ENCODE measurements around the gene CXXC5.
A peak's percentile ranks its signal among the peaks of the same experiment; 100 is the strongest.

The CXXC5 gene

DNA sequence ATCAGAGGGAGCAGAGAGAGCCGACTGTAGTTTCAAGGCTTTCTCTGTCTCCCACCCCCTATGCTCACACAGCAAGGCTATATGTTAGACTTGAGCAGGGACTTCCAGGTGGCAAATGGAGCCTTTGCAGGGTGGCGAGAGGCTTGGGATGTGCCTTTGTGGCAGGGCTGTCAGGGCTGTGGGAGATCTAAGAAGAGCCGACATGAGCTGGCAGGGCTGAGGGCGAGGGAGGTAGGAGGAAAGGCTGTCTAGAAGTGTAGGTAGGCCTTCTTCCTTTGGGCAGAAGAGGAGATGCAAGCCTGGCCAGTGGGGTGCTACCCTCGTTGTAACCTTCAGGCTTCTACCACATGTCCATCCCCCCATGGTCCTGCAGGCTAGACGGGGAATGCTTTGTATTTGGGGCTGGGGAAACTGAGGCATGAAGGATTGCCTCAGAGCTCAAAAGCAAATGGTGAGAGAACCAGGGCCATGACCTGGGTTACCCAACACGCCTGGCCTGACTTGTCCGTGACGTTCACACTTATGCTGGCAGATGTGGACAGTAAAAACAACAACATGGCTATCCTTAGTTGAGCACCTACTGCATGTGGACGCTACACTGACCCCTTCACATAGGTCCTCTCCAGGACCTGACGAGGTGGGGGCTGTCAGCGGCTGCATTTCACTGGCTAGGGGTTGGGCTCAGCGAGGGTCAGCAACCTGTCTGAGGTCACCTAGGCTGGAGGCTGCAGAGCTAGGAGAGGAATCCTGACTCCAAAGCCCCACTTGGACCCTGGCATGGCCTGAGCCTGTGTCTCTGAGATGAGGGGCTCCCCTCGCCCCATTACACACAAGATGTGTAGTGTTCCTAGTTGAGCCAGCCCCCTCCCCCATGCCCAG, 15.3 kb downstream of the CXXC5 start:
- Histone ChIP-seq H3K4me1 (peaks cover 99% of the 10 kb centered on the region), H3K4me3 (no peak overlapping the region), H3K9ac (peak overlapping the region; percentile 94; the same call in 1 of the 2 replicates)

GRCh38 chr5:139664086-139664693, 16.0 kb downstream of the CXXC5 start:
- no peak overlapping the region for H3K4me3 ChIP-seq
- peak overlapping the region; percentile 99; the same call in 1 of the 2 replicates for H3K27ac ChIP-seq
- TF ChIP-seq Cebpa-rat (IDR thresholded peaks at IDR 0.05), result no peak
- H3K4me2 ChIP-seq, result peak overlapping the region; percentile 93
- H3K9ac ChIP-seq, result peak overlapping the region; percentile 94; the same call in 1 of the 2 replicates
- H3K36me3 ChIP-seq, result peaks cover 6% of the 10 kb centered on the region; the same call in 1 of the 2 replicates
- no peaks in the 10 kb centered on the region for H3K9me3 ChIP-seq
- H3K4me1 ChIP-seq, result peaks cover 99% of the 10 kb centered on the region
- peaks cover 84% of the 10 kb centered on the region for H4K20me1 ChIP-seq
- H3K27me3 ChIP-seq, result no peaks in the 10 kb centered on the region

More for the DNA sequence above, 15.3 kb downstream of the CXXC5 start:
- peaks cover 6% of the 10 kb centered on the region; the same call in 1 of the 2 replicates for H3K36me3 ChIP-seq
- H3K4me2 ChIP-seq, result peak overlapping the region; percentile 93
- H3K27me3 ChIP-seq, result no peaks in the 10 kb centered on the region
- H4K20me1 ChIP-seq, result peaks cover 91% of the 10 kb centered on the region
- TF ChIP-seq Cebpa-rat (IDR thresholded peaks at IDR 0.05), result no peak
- H3K9me3 ChIP-seq, result no peaks in the 10 kb centered on the region
- H3K27ac ChIP-seq, result peak overlapping the region; percentile 99; the same call in 1 of the 2 replicates

GRCh38 chr5:139664727-139665351, 16.7 kb downstream of the CXXC5 start:
- peaks cover 77% of the 10 kb centered on the region for H4K20me1 ChIP-seq
- peaks cover 99% of the 10 kb centered on the region for H3K4me1 ChIP-seq
- H3K9ac ChIP-seq, result peak overlapping the region; percentile 94
- H3K27me3 ChIP-seq, result no peaks in the 10 kb centered on the region
- no peaks in the 10 kb centered on the region for H3K9me3 ChIP-seq
- H3K36me3 ChIP-seq, result peaks cover 6% of the 10 kb centered on the region; the same call in 1 of the 2 replicates
- TF ChIP-seq Cebpa-rat (IDR thresholded peaks at IDR 0.05), result no peak
- peak overlapping the region; percentile 30; the same call in 1 of the 2 replicates for H3K4me3 ChIP-seq
- peak overlapping the region; percentile 99 for H3K27ac ChIP-seq
- H3K4me2 ChIP-seq, result peak overlapping the region; percentile 93

DNA sequence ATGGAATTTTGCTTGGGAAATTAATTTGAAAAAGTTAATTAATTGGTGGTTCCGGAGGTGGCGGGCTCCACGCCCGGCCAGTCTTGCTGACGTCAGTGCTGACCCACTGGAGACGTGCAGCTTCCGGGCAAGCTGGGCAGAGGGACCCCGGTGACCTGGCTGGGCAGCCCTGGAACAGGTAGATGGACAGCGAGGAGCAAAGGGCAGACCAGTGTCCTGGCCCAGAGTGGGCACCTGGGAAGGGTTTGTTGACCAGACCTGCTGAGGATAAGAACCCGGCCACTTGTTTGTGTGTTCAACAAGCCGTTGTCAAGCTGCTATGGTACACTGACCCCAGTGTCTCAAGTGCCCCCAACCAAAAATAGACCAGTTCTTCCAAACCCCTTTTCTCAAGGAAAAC, 17.5 kb downstream of the CXXC5 start:
- H4K20me1 ChIP-seq, result peaks cover 71% of the 10 kb centered on the region
- peak overlapping the region; percentile 93 for H3K4me2 ChIP-seq

GRCh38 chr5:139666551-139666950, 18.4 kb downstream of the CXXC5 start:
- H3K36me3 ChIP-seq, result peaks cover 6% of the 10 kb centered on the region; the same call in 1 of the 2 replicates
- TF ChIP-seq Cebpa-rat (IDR thresholded peaks at IDR 0.05), result no peak
- H3K4me2 ChIP-seq, result peak overlapping the region; percentile 93
- H3K9ac ChIP-seq, result peak overlapping the region; percentile 94; the same call in 1 of the 2 replicates
- H3K27ac ChIP-seq, result peak overlapping the region; percentile 99
- H3K4me3 ChIP-seq, result no peak overlapping the region
- peaks cover 65% of the 10 kb centered on the region for H4K20me1 ChIP-seq
- peaks cover 100% of the 10 kb centered on the region for H3K4me1 ChIP-seq
- no peaks in the 10 kb centered on the region for H3K27me3 ChIP-seq
- no peaks in the 10 kb centered on the region for H3K9me3 ChIP-seq

More for the DNA sequence above, 17.5 kb downstream of the CXXC5 start:
- Histone ChIP-seq H3K27ac (peak overlapping the region; percentile 99), H3K9me3 (no peaks in the 10 kb centered on the region), H3K27me3 (no peaks in the 10 kb centered on the region), H3K4me3 (peak overlapping the region; percentile 30; the same call in 1 of the 2 replicates), H3K36me3 (peaks cover 6% of the 10 kb centered on the region; the same call in 1 of the 2 replicates), H3K9ac (peak overlapping the region; percentile 94), H3K4me1 (peaks cover 99% of the 10 kb centered on the region)
- no peak for TF ChIP-seq Cebpa-rat (IDR thresholded peaks at IDR 0.05)

GRCh38 chr5:139667001-139667729, 19.0 kb downstream of the CXXC5 start:
- peak overlapping the region; percentile 93 for H3K4me2 ChIP-seq

DNA sequence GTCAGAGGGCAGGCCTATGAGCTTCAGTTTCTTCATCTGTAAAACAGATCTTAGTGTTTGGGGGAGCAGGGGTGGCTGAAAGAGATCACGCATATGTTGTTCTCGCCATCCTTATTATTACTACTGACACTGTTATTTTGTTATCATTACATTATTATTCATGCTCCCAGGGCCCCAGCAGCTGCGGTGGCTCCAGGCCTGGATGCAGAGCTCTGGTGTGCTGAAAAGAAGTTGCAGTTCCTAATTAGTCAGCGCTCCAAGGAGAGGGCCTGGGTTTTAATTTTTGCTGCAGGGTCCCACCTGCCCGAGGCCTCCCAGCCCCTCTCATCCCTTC, 19.5 kb downstream of the CXXC5 start:
- Histone ChIP-seq H3K36me3 (peaks cover under 1% of the 10 kb centered on the region; the same call in 1 of the 2 replicates), H3K9ac (peak overlapping the region; percentile 94), H4K20me1 (peaks cover 64% of the 10 kb centered on the region), H3K4me2 (peak overlapping the region; percentile 93), H3K9me3 (no peaks in the 10 kb centered on the region), H3K4me1 (peaks cover 100% of the 10 kb centered on the region), H3K4me3 (peak overlapping the region; percentile 71), H3K27me3 (no peaks in the 10 kb centered on the region), H3K27ac (peak overlapping the region; percentile 99)
- TF ChIP-seq Cebpa-rat (IDR thresholded peaks at IDR 0.05), result no peak

More at GRCh38 chr5:139667001-139667729, 19.0 kb downstream of the CXXC5 start:
- H3K27ac ChIP-seq, result peak overlapping the region; percentile 99
- peaks cover 100% of the 10 kb centered on the region for H3K4me1 ChIP-seq
- H3K27me3 ChIP-seq, result no peaks in the 10 kb centered on the region
- no peak for TF ChIP-seq Cebpa-rat (IDR thresholded peaks at IDR 0.05)
- H4K20me1 ChIP-seq, result peaks cover 65% of the 10 kb centered on the region
- H3K9ac ChIP-seq, result peak overlapping the region; percentile 94
- peak overlapping the region; percentile 71; the same call in 1 of the 2 replicates for H3K4me3 ChIP-seq
- no peaks in the 10 kb centered on the region for H3K9me3 ChIP-seq
- H3K36me3 ChIP-seq, result peaks cover 6% of the 10 kb centered on the region; the same call in 1 of the 2 replicates

DNA sequence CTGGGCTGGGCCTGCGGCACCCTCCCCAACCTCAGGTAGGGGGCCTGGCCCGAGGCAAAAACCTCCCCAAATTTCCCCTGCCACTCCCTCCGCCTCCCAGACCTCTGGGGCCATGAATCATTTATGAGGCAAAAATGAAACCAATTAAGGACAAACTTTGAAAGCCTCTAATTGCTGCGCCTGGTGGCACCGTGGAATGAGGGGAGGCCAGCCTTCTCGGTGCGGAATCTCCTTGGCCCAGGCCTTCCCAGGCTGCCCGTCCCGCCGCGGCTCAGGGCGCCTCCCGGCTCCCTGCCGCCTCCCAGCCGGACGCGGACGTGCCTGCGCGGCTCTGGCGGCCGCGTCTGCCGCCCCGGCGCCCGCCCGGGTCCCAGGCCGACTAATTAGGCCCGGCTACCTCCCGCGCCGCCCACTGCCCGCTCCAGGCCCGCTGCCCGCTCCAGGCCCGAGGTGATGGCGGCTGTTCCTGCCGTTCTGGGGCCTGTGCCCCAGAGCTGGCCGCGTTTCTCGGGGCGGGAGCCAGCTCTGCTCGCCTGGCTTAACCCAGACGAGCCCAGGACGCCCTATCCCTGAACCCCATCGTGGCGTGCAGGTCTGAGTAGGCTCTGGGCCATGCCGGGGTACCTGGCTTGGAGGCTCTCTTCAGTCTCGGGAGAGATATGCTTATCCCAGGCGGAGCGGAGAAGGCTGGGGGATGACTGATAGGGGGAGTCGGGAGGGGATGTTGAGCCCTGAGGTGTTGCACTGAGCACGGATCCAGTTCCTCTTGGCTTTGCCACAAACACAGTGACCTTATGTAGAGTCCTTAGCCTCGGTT, 20.1 kb downstream of the CXXC5 start:
- peaks cover 64% of the 10 kb centered on the region for H4K20me1 ChIP-seq
- H3K4me1 ChIP-seq, result peaks cover 100% of the 10 kb centered on the region
- peak overlapping the region; percentile 93 for H3K4me2 ChIP-seq
- H3K9me3 ChIP-seq, result no peaks in the 10 kb centered on the region
- no peak for TF ChIP-seq Cebpa-rat (IDR thresholded peaks at IDR 0.05)
- H3K9ac ChIP-seq, result peak overlapping the region; percentile 94
- H3K4me3 ChIP-seq, result peak overlapping the region; percentile 71
- no peaks in the 10 kb centered on the region for H3K36me3 ChIP-seq
- H3K27ac ChIP-seq, result peak overlapping the region; percentile 99
- no peaks in the 10 kb centered on the region for H3K27me3 ChIP-seq

Data from BLaER1 (cell line).